ENCODE data around the gene SEBOX.
A peak's percentile ranks its signal among the peaks of the same experiment; 100 is the strongest.

Gene SEBOX

DNA sequence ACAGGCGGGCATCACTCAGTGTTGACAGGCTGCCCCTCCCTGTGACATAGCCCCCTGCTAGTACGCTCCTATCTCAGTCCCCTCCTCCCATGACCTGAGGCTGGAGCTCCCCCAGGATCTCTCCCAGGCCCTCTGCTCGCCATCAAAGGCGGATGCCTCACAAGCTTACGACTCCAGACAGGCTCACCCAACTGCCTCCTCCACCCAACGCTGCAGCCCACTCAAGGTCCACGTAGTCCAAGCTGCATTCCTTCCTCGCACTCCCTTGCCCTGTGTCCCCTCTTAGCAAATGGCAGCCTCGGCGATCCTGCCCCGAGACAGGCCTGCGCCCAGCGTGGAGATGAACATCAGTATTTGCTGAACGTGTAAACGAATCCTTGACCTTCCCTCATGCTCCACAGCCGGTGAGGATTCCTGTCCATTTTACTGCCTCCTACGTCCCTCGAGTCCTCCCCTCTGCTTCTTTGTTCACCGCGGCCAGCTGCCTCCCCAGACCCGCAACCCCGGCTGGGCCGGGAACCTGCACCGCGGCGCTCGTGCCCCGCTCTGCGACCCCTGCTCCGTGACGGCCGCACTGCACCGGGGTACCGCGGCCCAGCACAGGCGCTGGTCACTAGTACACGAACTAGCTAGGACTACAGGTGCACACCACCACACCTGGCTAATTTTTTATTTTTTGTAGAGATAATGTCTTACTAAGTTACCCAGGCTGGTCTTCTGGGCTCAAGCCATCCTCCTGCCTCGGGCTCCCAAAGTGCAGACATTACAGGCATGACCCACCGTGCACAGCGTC, 46.8 kb downstream of the SEBOX start:
- Histone ChIP-seq H3K4me3 (ENCODE audit: insufficient read length, low read depth) (peak overlapping the region; percentile 93), H3K9ac (ENCODE audit: insufficient read length, low read depth) (peak overlapping the region; percentile 98), H3K9me3 (ENCODE audit: insufficient read depth, low read length) (no peaks in the 10 kb centered on the region), H3K4me1 (ENCODE audit: insufficient read depth, insufficient read length) (peaks cover 2% of the 10 kb centered on the region), H3K27me3 (ENCODE audit: insufficient read depth, insufficient read length) (no peaks in the 10 kb centered on the region), H3K36me3 (ENCODE audit: insufficient read depth, insufficient read length, low read length) (peaks cover 14% of the 10 kb centered on the region)
- TF ChIP-seq ZNF274 (IDR thresholded peaks at IDR 0.05; ENCODE audit: low read depth, low read length) (no peak), SUZ12 (IDR thresholded peaks at IDR 0.05; ENCODE audit: extremely low read depth, insufficient read depth, insufficient read length) (no peak), YY1 (IDR thresholded peaks at IDR 0.05; ENCODE audit: insufficient read depth, insufficient read length) (no peak)
- DNase-seq (ENCODE audit: low read depth, low spot score): no peak

DNA sequence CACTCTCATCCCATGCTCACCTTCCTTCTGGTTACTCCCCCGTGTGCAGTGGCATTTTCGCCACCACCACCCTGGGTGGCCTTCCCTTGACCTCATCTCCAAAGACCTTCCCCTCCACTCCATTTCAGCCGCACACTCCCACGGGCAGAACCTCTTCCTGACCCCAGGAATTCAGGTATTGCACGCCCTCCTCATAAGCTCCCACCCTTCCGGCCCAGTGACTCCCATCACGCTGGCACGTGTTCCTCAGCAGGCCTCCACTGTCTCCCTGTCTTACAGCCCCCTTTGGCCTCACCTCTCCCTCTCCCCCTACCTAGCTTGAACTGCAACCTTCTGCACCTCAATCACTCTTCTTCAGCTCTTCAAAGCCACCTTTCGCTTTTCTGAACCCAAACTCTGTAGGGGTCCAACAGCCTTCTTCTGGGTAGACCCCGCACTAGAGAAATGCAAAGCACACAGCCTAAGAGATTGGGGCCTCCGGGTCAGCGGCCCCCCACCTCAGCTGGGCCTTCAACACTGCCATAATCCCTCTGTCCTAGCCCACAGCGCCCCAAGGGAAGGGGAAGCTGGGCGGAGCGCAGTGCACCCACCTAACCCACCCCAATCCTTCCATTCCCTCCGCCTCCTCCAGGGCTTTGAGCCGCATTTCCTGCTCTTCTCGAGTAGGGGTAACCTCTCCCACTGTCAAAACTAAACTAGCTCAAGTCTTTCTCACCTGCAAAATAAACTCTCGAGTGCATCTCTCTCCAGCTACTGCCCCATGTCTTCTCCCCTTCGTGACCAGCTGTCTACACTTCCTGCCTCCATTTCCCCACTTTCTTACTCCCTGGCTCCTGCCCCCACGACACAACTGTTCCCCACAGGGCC, 47.7 kb downstream of the SEBOX start:
- Histone ChIP-seq H3K4me3 (ENCODE audit: insufficient read length, low read depth) (peak overlapping the region; percentile 93), H3K9ac (ENCODE audit: insufficient read length, low read depth) (peak overlapping the region; percentile 98)
- no peak for DNase-seq (ENCODE audit: low read depth, low spot score)

DNA sequence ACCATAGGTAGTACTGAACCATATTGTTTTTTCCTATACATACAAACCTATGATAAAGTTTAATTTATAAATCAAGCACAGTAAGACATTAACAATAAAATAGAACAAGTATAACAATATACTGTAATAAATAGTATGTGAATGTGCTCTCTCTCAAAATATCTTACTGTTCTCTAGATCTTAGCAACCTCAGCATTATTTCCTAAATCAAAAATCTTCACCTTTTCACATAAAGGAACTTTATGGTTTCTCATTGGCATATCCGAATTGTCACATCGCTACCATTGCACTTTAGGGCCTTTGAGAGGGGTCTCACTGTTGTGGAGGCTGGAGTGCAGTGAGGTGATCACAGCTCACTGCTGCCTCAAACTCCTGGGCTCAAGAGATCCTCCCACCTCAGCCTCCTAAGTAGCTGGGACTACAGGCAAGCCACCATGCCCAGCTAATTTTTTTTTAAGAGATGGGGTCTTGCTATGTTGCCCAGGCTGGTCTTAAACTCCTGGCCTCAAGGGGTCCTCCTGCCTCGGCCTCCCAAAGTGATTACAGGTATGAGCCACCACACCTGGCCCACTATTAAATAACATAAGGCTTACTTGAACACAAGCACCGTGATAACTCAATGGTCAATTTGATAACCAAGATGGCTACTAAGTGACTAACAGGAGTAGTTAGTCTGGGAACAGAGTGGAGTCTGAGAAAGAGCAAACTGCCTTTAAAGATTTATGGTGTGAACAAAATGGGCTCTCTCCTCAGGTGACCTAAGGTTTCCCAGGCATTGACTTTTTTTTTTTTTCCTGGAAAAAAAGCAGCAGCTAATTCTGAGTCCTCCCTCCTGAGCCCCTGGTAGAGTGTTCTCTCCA, 48.9 kb downstream of the SEBOX start:
- H3K9me3 ChIP-seq (ENCODE audit: insufficient read depth, low read length): no peaks in the 10 kb centered on the region
- H3K4me3 ChIP-seq (ENCODE audit: insufficient read length, low read depth): no peak overlapping the region
- no peak overlapping the region for H3K9ac ChIP-seq (ENCODE audit: insufficient read length, low read depth)
- no peaks in the 10 kb centered on the region for H3K4me1 ChIP-seq (ENCODE audit: insufficient read depth, insufficient read length)
- no peak for DNase-seq (ENCODE audit: low read depth, low spot score)
- no peaks in the 10 kb centered on the region for H3K27me3 ChIP-seq (ENCODE audit: insufficient read depth, insufficient read length)
- peaks cover 7% of the 10 kb centered on the region for H3K36me3 ChIP-seq (ENCODE audit: insufficient read depth, insufficient read length, low read length)
- TF ChIP-seq SUZ12 (IDR thresholded peaks at IDR 0.05; ENCODE audit: extremely low read depth, insufficient read depth, insufficient read length) (no peak), YY1 (IDR thresholded peaks at IDR 0.05; ENCODE audit: insufficient read depth, insufficient read length) (no peak), ZNF274 (IDR thresholded peaks at IDR 0.05; ENCODE audit: low read depth, low read length) (no peak)

More for the DNA sequence above, 47.7 kb downstream of the SEBOX start:
- Histone ChIP-seq H3K27me3 (ENCODE audit: insufficient read depth, insufficient read length) (no peaks in the 10 kb centered on the region), H3K36me3 (ENCODE audit: insufficient read depth, insufficient read length, low read length) (peaks cover 10% of the 10 kb centered on the region), H3K9me3 (ENCODE audit: insufficient read depth, low read length) (no peaks in the 10 kb centered on the region), H3K4me1 (ENCODE audit: insufficient read depth, insufficient read length) (peaks cover 2% of the 10 kb centered on the region)
- TF ChIP-seq YY1 (IDR thresholded peaks at IDR 0.05; ENCODE audit: insufficient read depth, insufficient read length) (no peak), SUZ12 (IDR thresholded peaks at IDR 0.05; ENCODE audit: extremely low read depth, insufficient read depth, insufficient read length) (no peak), ZNF274 (IDR thresholded peaks at IDR 0.05; ENCODE audit: low read depth, low read length) (no peak)

DNA sequence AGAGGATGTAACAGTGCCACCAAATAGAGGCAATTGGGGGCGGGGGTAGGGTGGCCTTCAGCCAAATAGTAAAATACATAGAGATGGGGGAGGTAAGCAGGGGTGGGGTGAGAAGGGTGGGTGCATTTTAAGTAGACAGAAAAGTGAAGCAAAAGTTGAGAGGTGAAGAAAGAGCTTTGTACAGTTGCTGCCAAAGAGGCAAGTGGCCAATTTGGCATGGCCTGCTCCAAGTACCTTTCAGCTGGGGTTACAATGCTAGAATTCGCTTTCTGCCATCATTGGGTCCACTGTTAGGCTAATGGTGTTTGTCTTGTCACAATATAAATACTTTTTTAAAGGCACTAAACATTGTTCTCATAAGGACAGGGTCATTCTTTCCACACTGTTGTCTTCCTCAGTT, 51.2 kb downstream of the SEBOX start:
- Histone ChIP-seq H3K9ac (ENCODE audit: insufficient read length, low read depth) (no peak overlapping the region), H3K9me3 (ENCODE audit: insufficient read depth, low read length) (no peaks in the 10 kb centered on the region), H3K4me1 (ENCODE audit: insufficient read depth, insufficient read length) (no peaks in the 10 kb centered on the region), H3K27me3 (ENCODE audit: insufficient read depth, insufficient read length) (no peaks in the 10 kb centered on the region), H3K4me3 (ENCODE audit: insufficient read length, low read depth) (no peak overlapping the region), H3K36me3 (ENCODE audit: insufficient read depth, insufficient read length, low read length) (no peaks in the 10 kb centered on the region)
- no peak for TF ChIP-seq ZNF274 (IDR thresholded peaks at IDR 0.05; ENCODE audit: low read depth, low read length)
- TF ChIP-seq YY1 (IDR thresholded peaks at IDR 0.05; ENCODE audit: insufficient read depth, insufficient read length): no peak
- TF ChIP-seq SUZ12 (IDR thresholded peaks at IDR 0.05; ENCODE audit: extremely low read depth, insufficient read depth, insufficient read length): no peak
- no peak for DNase-seq (ENCODE audit: low read depth, low spot score)

Measured in NT2/D1 (cell line).